ENCODE measurements around the gene PRADC1.

DNA sequence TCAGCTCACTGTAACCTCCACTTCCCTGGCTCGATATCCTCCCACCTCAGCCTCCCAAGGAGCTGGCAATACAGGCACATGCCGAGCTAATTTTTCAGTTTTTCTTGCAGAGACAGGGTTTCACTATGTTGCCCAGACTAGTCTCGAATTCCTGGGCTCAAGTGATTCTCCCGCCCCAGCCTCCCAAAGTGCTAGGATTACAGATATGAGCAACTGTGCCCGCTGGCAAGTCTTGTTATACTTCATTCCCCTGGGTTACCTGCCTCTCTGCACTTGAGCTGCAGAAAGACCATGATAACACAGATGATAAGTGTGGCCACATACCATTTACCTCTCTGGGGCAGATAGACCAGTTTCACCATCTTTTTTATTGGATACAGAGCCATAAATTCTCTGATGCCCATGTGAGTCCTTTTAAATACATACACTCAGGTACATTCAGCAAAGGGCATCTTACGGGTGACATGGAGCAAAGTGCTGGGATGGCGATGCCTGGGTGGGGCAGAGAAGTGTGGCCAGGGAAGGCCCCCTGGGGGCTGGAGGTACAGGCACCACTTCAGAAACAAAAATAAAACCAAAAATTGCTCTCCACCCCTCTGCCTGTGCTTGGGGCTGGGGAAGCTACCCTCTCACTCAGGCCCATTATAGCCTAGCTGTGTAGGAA is 21.4 kb upstream of the PRADC1 start:
- TF ChIP-seq POLR2AphosphoS5 (IDR thresholded peaks at IDR 0.05; ENCODE audit: low read depth, low read length) = 0 out of 2 replicates have a peak, but pooled peaks have one; percentile 6
- peak; percentile 34 for TF ChIP-seq POLR2A (IDR thresholded peaks at IDR 0.05; ENCODE audit: borderline replicate concordance, extremely low read depth, insufficient read depth, insufficient read length)
- TF ChIP-seq SIN3A (IDR thresholded peaks at IDR 0.05; ENCODE audit: low read depth) = no peak
- TF ChIP-seq, protein P1, sequence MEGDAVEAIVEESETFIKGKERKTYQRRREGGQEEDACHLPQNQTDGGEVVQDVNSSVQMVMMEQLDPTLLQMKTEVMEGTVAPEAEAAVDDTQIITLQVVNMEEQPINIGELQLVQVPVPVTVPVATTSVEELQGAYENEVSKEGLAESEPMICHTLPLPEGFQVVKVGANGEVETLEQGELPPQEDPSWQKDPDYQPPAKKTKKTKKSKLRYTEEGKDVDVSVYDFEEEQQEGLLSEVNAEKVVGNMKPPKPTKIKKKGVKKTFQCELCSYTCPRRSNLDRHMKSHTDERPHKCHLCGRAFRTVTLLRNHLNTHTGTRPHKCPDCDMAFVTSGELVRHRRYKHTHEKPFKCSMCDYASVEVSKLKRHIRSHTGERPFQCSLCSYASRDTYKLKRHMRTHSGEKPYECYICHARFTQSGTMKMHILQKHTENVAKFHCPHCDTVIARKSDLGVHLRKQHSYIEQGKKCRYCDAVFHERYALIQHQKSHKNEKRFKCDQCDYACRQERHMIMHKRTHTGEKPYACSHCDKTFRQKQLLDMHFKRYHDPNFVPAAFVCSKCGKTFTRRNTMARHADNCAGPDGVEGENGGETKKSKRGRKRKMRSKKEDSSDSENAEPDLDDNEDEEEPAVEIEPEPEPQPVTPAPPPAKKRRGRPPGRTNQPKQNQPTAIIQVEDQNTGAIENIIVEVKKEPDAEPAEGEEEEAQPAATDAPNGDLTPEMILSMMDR (IDR thresholded peaks at IDR 0.05 in 2 of 3, conservative IDR thresholded peaks at IDR 0.05 in 1 of 3; ENCODE audit: borderline replicate concordance in 1 of 3, insufficient read depth in 1 of 3, low read depth in 2 of 3, low read length in 2 of 3) = no peak
- TF ChIP-seq RAD21 (IDR thresholded peaks at IDR 0.05; ENCODE audit: low read depth) = no peak
- TF ChIP-seq EGR1 (IDR thresholded peaks at IDR 0.05; ENCODE audit: low read depth) = no peak
- no peak for TF ChIP-seq EZH2 (IDR thresholded peaks at IDR 0.05)
- TF ChIP-seq EZH2phosphoT487 (IDR thresholded peaks at IDR 0.05; ENCODE audit: borderline replicate concordance) = no peak

Measured in HCT116 (cell line).